PC-3 (cell line): ENCODE results near the gene EFNA5.

Source experiments
- EZH2 ChIP-seq: fragments of 300-600 bp; sonication (generic); IDR thresholded peaks from one replicate; pipeline ENCODE4 v1.6.1; 2017; ENCODE audit warnings: antibody characterized with exemption, mild to moderate bottlenecking, low read length; ENCODE audit not compliant: unreplicated experiment
- TF ChIP-seq, protein P1 (sequence below): fragments of 300-600 bp; sonication (generic); conservative IDR thresholded peaks from 2 replicates; pipeline ENCODE4 v1.5.1; 2017; ENCODE audit warnings: antibody characterized with exemption, low read depth, mild to moderate bottlenecking, low read length

DNA sequence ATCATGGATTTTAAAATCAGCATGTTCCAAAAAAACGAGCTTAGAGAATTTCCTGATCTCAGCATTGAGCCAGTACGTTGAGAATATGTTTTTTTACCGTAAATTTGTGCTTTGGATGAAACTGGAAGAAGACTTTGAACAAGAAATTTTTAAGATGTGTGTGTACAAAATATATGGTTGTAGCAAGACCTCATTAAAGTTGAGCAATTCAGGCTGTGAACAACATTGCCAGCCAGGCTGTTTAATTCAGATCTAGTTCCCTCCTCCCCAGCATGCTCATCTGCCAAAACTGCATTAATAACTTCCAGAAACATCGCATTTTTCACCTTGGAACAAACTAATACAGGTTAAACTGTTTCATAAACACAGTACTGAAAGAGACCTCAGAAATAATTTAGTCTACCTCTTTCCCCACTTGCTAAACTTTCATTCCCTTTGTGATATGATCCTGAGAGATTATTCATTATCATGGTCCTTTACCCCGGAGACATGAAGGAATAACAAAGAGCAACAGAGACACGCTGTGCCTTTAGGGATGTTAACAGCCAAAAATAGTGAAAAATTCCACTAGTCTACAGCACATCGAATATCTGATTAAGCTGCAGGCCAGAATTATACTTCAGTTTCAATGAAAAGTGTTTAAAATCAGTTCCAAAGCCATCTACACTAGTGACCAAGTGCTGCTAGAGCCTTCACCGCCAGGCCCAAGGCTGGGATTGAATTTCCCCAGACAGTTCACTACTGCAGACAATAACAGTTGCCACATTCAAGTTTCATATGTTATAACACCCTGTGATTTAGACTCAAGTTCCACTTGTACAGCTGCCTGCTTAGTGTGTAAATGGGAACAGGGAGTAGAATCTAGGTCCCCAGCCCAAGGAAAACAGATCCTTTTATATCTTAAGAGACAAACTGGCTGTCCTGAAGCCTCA is 89.6 kb downstream of the EFNA5 start:
- TF ChIP-seq EZH2 = no peak
- TF ChIP-seq, protein P1, sequence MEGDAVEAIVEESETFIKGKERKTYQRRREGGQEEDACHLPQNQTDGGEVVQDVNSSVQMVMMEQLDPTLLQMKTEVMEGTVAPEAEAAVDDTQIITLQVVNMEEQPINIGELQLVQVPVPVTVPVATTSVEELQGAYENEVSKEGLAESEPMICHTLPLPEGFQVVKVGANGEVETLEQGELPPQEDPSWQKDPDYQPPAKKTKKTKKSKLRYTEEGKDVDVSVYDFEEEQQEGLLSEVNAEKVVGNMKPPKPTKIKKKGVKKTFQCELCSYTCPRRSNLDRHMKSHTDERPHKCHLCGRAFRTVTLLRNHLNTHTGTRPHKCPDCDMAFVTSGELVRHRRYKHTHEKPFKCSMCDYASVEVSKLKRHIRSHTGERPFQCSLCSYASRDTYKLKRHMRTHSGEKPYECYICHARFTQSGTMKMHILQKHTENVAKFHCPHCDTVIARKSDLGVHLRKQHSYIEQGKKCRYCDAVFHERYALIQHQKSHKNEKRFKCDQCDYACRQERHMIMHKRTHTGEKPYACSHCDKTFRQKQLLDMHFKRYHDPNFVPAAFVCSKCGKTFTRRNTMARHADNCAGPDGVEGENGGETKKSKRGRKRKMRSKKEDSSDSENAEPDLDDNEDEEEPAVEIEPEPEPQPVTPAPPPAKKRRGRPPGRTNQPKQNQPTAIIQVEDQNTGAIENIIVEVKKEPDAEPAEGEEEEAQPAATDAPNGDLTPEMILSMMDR = no peak
